HepG2 (cell line): ENCODE results near the gene OOSP3. TPM values are rescaled to one million over a fixed set of nuclear protein-coding genes. Genes with fewer than 3 reads are reported as not detected.

Source experiments
- ATAC-seq: fragments of 200-7000 bp; cut with Tn5 transposase; 3 replicates; pipeline ENCODE4 v1.9.1; 2020; ENCODE audit warnings: mild to moderate bottlenecking, moderate library complexity
- BruUV-seq: library from RNA; stranded (reverse); fragments of 400-500 nt; replicated peaks from 2 replicates; lab custom pipeline; 2021; lab: Mats Ljungman, UMichigan
- CTCF ChIA-PET: fragments of 300-600 bp; formaldehyde crosslinking; extraction: SDS; loops from one replicate; lab custom pipeline; 2021; ENCODE audit warnings: low total read pairs, inconsistent platforms, low intra/inter-chr PET ratio; lab: Yijun Ruan, JAX
- POLR2A ChIA-PET: fragments of 350-600 bp; sonication (Branson Sonifier 250); formaldehyde crosslinking; loops from one replicate; lab custom pipeline; 2020; ENCODE audit warnings: antibody characterized with exemption, inconsistent platforms; lab: Yijun Ruan, JAX
- DNase-seq: peaks from one replicate; pipeline ENCODE4 v3.0.0-alpha.2; 2015; ENCODE audit warnings: low spot score
- FAIRE-seq: peaks from 3 replicates; lab custom pipeline; 2011; peaks lifted over from hg19 to GRCh38; lab: Jason Lieb, UNC
- H2AFZ ChIP-seq: one replicate; pipeline ENCODE4 v1.6.1; 2011; ENCODE audit warnings: low read length, inconsistent platforms
- H3K27ac ChIP-seq: fragments of 300-600 bp; 3 replicates; pipeline ENCODE4 v1.8.0; 2011; ENCODE audit warnings: mixed run types, mild to moderate bottlenecking, mixed read lengths, low read length, inconsistent platforms; ENCODE audit not compliant: insufficient read depth; ENCODE audit errors: extremely low read length
- H3K27me3 ChIP-seq, 2 experiments: fragments of 200-600 bp in 1 of 2; 2 replicates in 1 of 2; 3 replicates in 1 of 2; pipeline versions ENCODE4 v1.6.0 to v1.8.0; 2011; ENCODE audit warnings: low read length in 2 of 2, mild to moderate bottlenecking in 2 of 2, moderate library complexity in 2 of 2, inconsistent platforms in 1 of 2; ENCODE audit not compliant: insufficient read depth in 2 of 2, control insufficient read depth in 1 of 2
- H3K36me3 ChIP-seq, 2 experiments: fragments of 200-600 bp in 1 of 2; replicated peaks in 1 of 2; 2 replicates in 1 of 2; 3 replicates in 1 of 2; pipeline versions ENCODE4 v1.5.1 to v1.8.0; 2011; ENCODE audit warnings: low read length in 2 of 2, inconsistent platforms in 1 of 2; ENCODE audit not compliant: insufficient read depth in 2 of 2, control insufficient read depth in 1 of 2
- H3K4me1 ChIP-seq: 2 replicates; pipeline ENCODE4 v1.5.1; 2012; ENCODE audit warnings: low read length, inconsistent platforms; ENCODE audit not compliant: insufficient read depth
- H3K4me2 ChIP-seq: 2 replicates; pipeline ENCODE4 v1.6.0; 2011; ENCODE audit warnings: low read depth, low read length, inconsistent platforms
- H3K4me3 ChIP-seq, 3 experiments: fragments of 200-600 bp in 1 of 3; sonication (generic), shearing (Covaris generic) in 1 of 3; replicated peaks in 1 of 3; 2 replicates each; pipeline ENCODE4 v1.5.1; 2011 to 2016; ENCODE audit warnings: low read length in 3 of 3, inconsistent platforms in 2 of 3, low read depth in 2 of 3, mild to moderate bottlenecking in 2 of 3, control low read depth in 1 of 3, mixed read lengths in 1 of 3; ENCODE audit not compliant: insufficient read depth in 1 of 3
- H3K79me2 ChIP-seq: one replicate; pipeline ENCODE4 v1.6.1; 2011; ENCODE audit warnings: low read length, inconsistent platforms; ENCODE audit not compliant: insufficient read depth
- H3K9ac ChIP-seq: 2 replicates; pipeline ENCODE4 v1.6.0; 2011; ENCODE audit warnings: mild to moderate bottlenecking, low read depth, low read length, inconsistent platforms; ENCODE audit not compliant: insufficient read depth
- H3K9me3 ChIP-seq: 2 replicates; pipeline ENCODE4 v1.5.1; 2012; ENCODE audit warnings: mild to moderate bottlenecking, low read length
- H4K20me1 ChIP-seq: 2 replicates; pipeline ENCODE4 v1.6.0; 2011; ENCODE audit warnings: inconsistent platforms, mild to moderate bottlenecking, low read length, moderate library complexity; ENCODE audit not compliant: insufficient read depth
- HOXA3 ChIP-seq: sonication (generic); formaldehyde crosslinking; IDR thresholded peaks from 2 replicates; pipeline ENCODE4 v1.5.0; 2020; ENCODE audit warnings: missing genetic modification reagents
- JUNB ChIP-seq: sonication (generic); formaldehyde crosslinking; IDR thresholded peaks from 2 replicates; pipeline ENCODE4 v1.8.0; 2022; ENCODE audit warnings: missing genetic modification reagents, mild to moderate bottlenecking, borderline replicate concordance
- MIER3 ChIP-seq: IDR thresholded peaks from 2 replicates; pipeline ENCODE4 v1.6.1; 2016; ENCODE audit warnings: missing compliant biosample characterization, borderline replicate concordance
- PAF1 ChIP-seq: IDR thresholded peaks from 2 replicates; pipeline ENCODE4 v1.6.1; 2016; ENCODE audit warnings: missing genetic modification reagents, missing compliant biosample characterization
- PRDM4 ChIP-seq: sonication (generic); formaldehyde crosslinking; IDR thresholded peaks from 2 replicates; pipeline ENCODE4 v1.9.0; 2021; ENCODE audit warnings: missing genetic modification reagents, borderline replicate concordance
- SAP130 ChIP-seq: IDR thresholded peaks from 2 replicates; pipeline ENCODE4 v1.6.1; 2016; ENCODE audit warnings: low read depth
- SMYD3 ChIP-seq: sonication (generic); formaldehyde crosslinking; IDR thresholded peaks from 2 replicates; pipeline ENCODE4 v1.8.1; 2023; ENCODE audit warnings: mild to moderate bottlenecking, missing genetic modification reagents
- ZNF558 ChIP-seq: sonication (generic); formaldehyde crosslinking; IDR thresholded peaks from 2 replicates; pipeline ENCODE4 v1.9.0; 2022; ENCODE audit warnings: mild to moderate bottlenecking, missing genetic modification reagents, borderline replicate concordance
- WGBS: methylation state at CpG from one replicate; pipeline ENCODE4 v1.1.6; 2017; ENCODE audit warnings: low lambda C conversion rate; 5-methylcytosine and 5-hydroxymethylcytosine counted together
- in situ Hi-C: cut with HindIII; loops from 2 replicates; pipeline ENCODE4 v1.10.0; 2017; ENCODE audit warnings: low pct_unique_long_range_greater_than_20kb; ENCODE audit not compliant: extremely low pct_ligation_motif_present
- intact Hi-C: fragments of 100-400 bp; cut with micrococcal nuclease; formaldehyde crosslinking; loops from one replicate; pipeline ENCODE4 v1.10.0; 2022; ENCODE audit not compliant: unreplicated experiment
- polyA plus RNA-seq, 8 experiments: library from polyadenylated mRNA; depleted of rRNA in 3 of 8; stranded (reverse) in 7 of 8; unstranded in 1 of 8; fragments of >200 nt; fragmentation: Illumina TruSeq in 4 of 8; extraction: Trizol in 4 of 8; gene quantifications; 2 replicates each; pipeline versions ENCODE4 v1.2.1 to v1.2.3, GENCODE V29; 2011 to 2016; ENCODE audit warnings: low read depth in 4 of 8, missing spikeins in 1 of 8, mixed read lengths in 1 of 8; ENCODE audit not compliant: insufficient read depth in 1 of 8
- total RNA-seq, 5 experiments: library from RNA; depleted of rRNA; stranded (reverse); fragments of >200 nt; fragmentation: Illumina TruSeq; extraction: Trizol; gene quantifications; 2 replicates each; pipeline ENCODE4 v1.2.3, GENCODE V29; 2016; ENCODE audit warnings: low read depth in 1 of 5

OOSP3 gene
- total and polyA plus RNA-seq, 2 of the 13 experiments (the other 11 are each of a cell fraction or from before 2014, with no cell fraction given), result not detected

- TF ChIP-seq JUNB (CRISPR knock-in tag), result no peak
- no peak for TF ChIP-seq SAP130
- TF ChIP-seq MIER3, result no peak
- no peak for TF ChIP-seq PAF1 (CRISPR knock-in tag)
These were observed 59.5 kb downstream of the OOSP3 start, which contains the start of gene OOSP1 (continued) for GRCh38 chr11:59938132-59938531.

GRCh38 chr11:59938718-59939117, 60.1 kb downstream of the OOSP3 start:
- Histone ChIP-seq H3K4me1 (no peaks in the 10 kb centered on the region), H3K9ac (no peak overlapping the region), H3K4me2 (no peak overlapping the region), H3K27ac (no peak overlapping the region), H4K20me1 (no peaks in the 10 kb centered on the region), H3K79me2 (no peaks in the 10 kb centered on the region), H3K9me3 (no peaks in the 10 kb centered on the region), H3K4me3 (no peak overlapping the region), H2AFZ (no peak overlapping the region), H3K36me3 (no peaks in the 10 kb centered on the region), H3K27me3 (no peaks in the 10 kb centered on the region)
- ChIA-PET POLR2A (no interaction called here), CTCF (no interaction called here)
- intact Hi-C loops (no loop called here), in situ Hi-C loops (no loop called here)
- 83% methylated on average over 3 of the region's 3 CpGs for WGBS
- ATAC-seq (no peak), FAIRE-seq (no peak), DNase-seq (no peak)
- TF ChIP-seq ZNF558 (CRISPR knock-in tag) (no peak), PRDM4 (CRISPR knock-in tag) (no peak), SMYD3 (CRISPR knock-in tag) (no peak), HOXA3 (no peak)
- BruUV-seq, result no TSS peak
